Nasal cavity respiratory epithelium epithelial cell of viscerocranial mucosa (primary cell): ENCODE data around the gene MRPS18B. TPM values are rescaled to one million over a fixed set of nuclear protein-coding genes. Genes with fewer than 3 reads are reported as not detected.

Source experiments
- total RNA-seq: library from RNA; depleted of rRNA; stranded (reverse); fragments of >200 nt; gene quantifications from 2 replicates; pipeline ENCODE4 v1.2.3, GENCODE V29; 2014

The MRPS18B gene
- 32.7 and 94.3 TPM in 2 replicates for total RNA-seq

GRCh38 chr6:30617565-30618269, at the start of gene MRPS18B:
MRPS18B (plus strand) TSS chr6:30617840; CDS start chr6:30617866, 26 bp downstream.

DNA sequence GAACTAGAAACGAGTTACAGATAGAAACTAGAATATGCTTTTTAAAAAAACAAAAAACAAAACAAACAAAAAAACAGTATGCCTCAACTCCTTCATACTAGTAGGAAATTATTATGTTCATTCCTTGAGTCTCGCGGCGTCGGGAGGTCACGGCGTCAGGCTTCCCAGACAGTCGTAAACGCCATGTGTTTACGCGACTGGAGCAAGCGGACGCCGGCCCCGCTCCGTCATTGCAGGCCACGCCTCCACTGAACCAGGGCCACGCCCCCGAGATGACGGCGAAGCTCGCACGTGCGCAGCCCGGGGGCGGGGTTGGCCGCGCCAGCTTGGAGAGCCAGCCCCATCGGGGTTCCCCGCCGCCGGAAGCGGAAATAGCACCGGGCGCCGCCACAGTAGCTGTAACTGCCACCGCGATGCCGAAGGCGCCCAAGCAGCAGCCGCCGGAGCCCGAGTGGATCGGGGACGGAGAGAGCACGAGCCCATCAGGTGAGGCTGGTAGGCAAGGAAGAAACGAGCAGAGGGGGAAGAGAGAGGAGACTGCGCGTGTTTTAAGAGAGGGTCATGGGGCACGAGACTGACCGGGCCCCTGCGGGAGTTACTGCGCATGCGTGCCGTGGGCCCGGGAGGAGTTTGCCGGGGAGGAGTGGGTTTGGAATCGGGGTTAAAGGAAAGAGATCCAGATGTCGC, 46.4 kb upstream of the MRPS18B start, which contains the start of gene ABCF1:
Gene ABCF1, plus strand, starts transcription at position 368 of the 687 bp plus-strand sequence. Its CDS starts 46 bp downstream, at position 414.

GRCh38 chr6:30616811-30617564, 652 bp upstream of the MRPS18B start, which contains the start of gene PPP1R10:
PPP1R10 (minus strand) TSS chr6:30617243; CDS start chr6:30609944, 7,299 bp downstream.

DNA sequence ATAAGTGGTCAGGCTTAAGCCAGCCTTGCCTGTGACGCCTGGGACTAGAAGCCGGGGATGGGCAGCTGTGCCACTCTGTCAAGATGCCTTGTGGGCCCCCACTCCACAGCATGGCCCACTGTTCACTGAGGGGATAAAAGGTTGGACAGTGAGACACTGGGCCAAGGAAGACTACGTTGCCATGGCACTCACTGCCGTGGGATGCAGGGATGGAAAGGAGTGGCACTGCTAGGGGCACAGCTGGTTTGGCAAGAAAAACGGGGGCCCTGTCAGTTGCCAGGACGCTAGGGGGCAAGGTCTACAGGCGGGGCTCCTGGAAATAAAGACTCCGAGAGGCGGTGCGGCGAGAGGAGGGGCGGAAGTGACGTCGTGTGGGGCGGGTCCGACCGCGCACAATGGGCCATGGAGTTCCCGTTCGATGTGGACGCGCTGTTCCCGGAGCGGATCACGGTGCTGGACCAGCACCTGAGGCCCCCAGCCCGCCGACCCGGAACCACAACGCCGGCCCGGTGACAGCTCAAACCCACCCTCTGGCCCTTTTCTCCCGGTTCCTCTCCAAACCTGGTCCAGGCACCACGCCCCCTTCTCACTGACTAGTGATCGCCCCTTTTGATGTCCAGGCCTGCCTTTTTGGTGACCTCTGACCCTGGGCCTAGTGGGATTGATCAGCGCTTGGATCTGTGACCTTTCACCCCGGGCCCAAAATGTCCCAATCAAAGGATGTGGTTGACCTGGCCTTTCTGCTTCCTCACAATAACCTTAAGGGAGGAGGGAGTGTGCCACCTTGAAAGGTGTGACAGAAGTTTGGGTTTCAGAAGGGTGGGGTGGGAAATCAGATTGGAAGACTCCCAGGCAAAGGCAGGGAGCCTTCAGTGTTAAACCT, 9.1 kb downstream of the MRPS18B start, which contains the start of gene ATAT1:
Gene ATAT1, plus strand, starts transcription at position 391 of the 883 bp plus-strand sequence.

GRCh38 chr6:30646450-30647241, 29.0 kb downstream of the MRPS18B start, which contains the start of gene C6orf136:
C6orf136 (plus strand) TSS chr6:30647133; CDS start chr6:30647232, 99 bp downstream.

GRCh38 chr6:30672445-30673253, 55.0 kb downstream of the MRPS18B start, which contains the start of gene DHX16:
DHX16 (minus strand) TSS chr6:30673006; CDS start chr6:30672841, 165 bp downstream.

Other genes with a start within 250 kb of the MRPS18B start
- 157 and 192 TPM in 2 replicates for gene HLA-E, start 128.3 kb upstream of the MRPS18B start, total RNA-seq
- gene GNL1, start 61.4 kb upstream of the MRPS18B start, total RNA-seq = 30.9 and 31.4 TPM in 2 replicates
- 3.1 and 4.3 TPM in 2 replicates for gene PRR3, start 60.5 kb upstream of the MRPS18B start, total RNA-seq
- 42.0 and 70.8 TPM in 2 replicates for gene ABCF1, start 46.4 kb upstream of the MRPS18B start, total RNA-seq
- gene PPP1R10, start 597 bp upstream of the MRPS18B start, total RNA-seq = 16.4 and 22.2 TPM in 2 replicates
- gene ATAT1, start 9.0 kb downstream of the MRPS18B start, total RNA-seq = 1.4 and 5.1 TPM in 2 replicates
- 3.1 and 3.8 TPM in 2 replicates for gene C6orf136, start 29.3 kb downstream of the MRPS18B start, total RNA-seq
- 43.7 and 45.3 TPM in 2 replicates for gene DHX16, start 55.2 kb downstream of the MRPS18B start, total RNA-seq
- gene PPP1R18, start 68.8 kb downstream of the MRPS18B start, total RNA-seq = 40.7 and 56.9 TPM in 2 replicates
- 0.34 and 2.0 TPM in 2 replicates for gene NRM, start 73.1 kb downstream of the MRPS18B start, total RNA-seq
- gene MDC1, start 99.4 kb downstream of the MRPS18B start, total RNA-seq = 4.4 and 7.2 TPM in 2 replicates
- 88.5 and 229 TPM in 2 replicates for gene TUBB, start 102.5 kb downstream of the MRPS18B start, total RNA-seq
- 23.2 and 75.0 TPM in 2 replicates for gene FLOT1, start 124.8 kb downstream of the MRPS18B start, total RNA-seq
- gene IER3, start 126.7 kb downstream of the MRPS18B start, total RNA-seq = 110 and 273 TPM in 2 replicates